Measurements from ENCODE around the gene SYNPO2. TPM values are rescaled to one million over a fixed set of nuclear protein-coding genes. Genes with fewer than 3 reads are reported as not detected.

SYNPO2 gene
- total RNA-seq, 1 experiment from 2014 or later: 0.93 TPM

DNA sequence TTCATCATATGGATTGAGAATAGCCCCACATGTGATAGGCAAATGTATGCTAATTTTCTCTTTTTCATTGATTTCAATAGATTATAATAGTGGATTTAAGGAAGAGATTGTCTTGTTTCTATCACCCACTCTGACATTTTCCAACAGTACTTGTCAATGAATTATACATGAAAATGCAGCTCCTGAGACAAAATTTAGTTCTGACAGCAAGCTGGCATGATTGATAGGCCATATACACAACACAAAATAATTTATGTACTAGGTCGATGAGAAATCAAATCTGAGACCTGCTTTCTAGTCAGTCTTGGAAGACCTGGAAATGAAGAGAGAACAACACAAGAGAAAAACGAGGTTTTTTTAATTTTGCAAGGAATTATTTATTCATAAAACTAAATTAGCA lies 129.0 kb downstream of the SYNPO2 start:
- H3K4me3 ChIP-seq (replicated peaks in 1 of 2; ENCODE audit: low read depth in 1 of 2, low read length in 2 of 2): no peak overlapping the region
- no peak for ATAC-seq
- no peak overlapping the region for H3K4me2 ChIP-seq (ENCODE audit: low read length)
- TF ChIP-seq YY1 (IDR thresholded peaks at IDR 0.05; ENCODE audit: extremely low read depth, insufficient replicate concordance, low read depth, low read length) (no peak), EZH2 (IDR thresholded peaks at IDR 0.05) (no peak), SIN3A (IDR thresholded peaks at IDR 0.05; ENCODE audit: low read depth) (no peak), POLR2A (IDR thresholded peaks at IDR 0.05; ENCODE audit: borderline replicate concordance, extremely low read depth, insufficient read depth, insufficient read length) (no peak), FOSL1 (IDR thresholded peaks at IDR 0.05; ENCODE audit: low read depth) (no peak), SP1 (IDR thresholded peaks at IDR 0.05; ENCODE audit: low read depth) (no peak), ELF1 (IDR thresholded peaks at IDR 0.05; ENCODE audit: borderline replicate concordance, low read depth) (no peak), EZH2phosphoT487 (IDR thresholded peaks at IDR 0.05; ENCODE audit: borderline replicate concordance) (no peak), ZFX (IDR thresholded peaks at IDR 0.05) (no peak), TCF7L2 (IDR thresholded peaks at IDR 0.05; ENCODE audit: borderline replicate concordance, extremely low read depth, insufficient read depth, insufficient read length) (no peak)
- TF ChIP-seq, protein P1, sequence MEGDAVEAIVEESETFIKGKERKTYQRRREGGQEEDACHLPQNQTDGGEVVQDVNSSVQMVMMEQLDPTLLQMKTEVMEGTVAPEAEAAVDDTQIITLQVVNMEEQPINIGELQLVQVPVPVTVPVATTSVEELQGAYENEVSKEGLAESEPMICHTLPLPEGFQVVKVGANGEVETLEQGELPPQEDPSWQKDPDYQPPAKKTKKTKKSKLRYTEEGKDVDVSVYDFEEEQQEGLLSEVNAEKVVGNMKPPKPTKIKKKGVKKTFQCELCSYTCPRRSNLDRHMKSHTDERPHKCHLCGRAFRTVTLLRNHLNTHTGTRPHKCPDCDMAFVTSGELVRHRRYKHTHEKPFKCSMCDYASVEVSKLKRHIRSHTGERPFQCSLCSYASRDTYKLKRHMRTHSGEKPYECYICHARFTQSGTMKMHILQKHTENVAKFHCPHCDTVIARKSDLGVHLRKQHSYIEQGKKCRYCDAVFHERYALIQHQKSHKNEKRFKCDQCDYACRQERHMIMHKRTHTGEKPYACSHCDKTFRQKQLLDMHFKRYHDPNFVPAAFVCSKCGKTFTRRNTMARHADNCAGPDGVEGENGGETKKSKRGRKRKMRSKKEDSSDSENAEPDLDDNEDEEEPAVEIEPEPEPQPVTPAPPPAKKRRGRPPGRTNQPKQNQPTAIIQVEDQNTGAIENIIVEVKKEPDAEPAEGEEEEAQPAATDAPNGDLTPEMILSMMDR (IDR thresholded peaks at IDR 0.05 in 2 of 3, conservative IDR thresholded peaks at IDR 0.05 in 1 of 3; ENCODE audit: borderline replicate concordance in 1 of 3, insufficient read depth in 1 of 3, low read depth in 2 of 3, low read length in 2 of 3): no peak
- TF ChIP-seq, protein P2, sequence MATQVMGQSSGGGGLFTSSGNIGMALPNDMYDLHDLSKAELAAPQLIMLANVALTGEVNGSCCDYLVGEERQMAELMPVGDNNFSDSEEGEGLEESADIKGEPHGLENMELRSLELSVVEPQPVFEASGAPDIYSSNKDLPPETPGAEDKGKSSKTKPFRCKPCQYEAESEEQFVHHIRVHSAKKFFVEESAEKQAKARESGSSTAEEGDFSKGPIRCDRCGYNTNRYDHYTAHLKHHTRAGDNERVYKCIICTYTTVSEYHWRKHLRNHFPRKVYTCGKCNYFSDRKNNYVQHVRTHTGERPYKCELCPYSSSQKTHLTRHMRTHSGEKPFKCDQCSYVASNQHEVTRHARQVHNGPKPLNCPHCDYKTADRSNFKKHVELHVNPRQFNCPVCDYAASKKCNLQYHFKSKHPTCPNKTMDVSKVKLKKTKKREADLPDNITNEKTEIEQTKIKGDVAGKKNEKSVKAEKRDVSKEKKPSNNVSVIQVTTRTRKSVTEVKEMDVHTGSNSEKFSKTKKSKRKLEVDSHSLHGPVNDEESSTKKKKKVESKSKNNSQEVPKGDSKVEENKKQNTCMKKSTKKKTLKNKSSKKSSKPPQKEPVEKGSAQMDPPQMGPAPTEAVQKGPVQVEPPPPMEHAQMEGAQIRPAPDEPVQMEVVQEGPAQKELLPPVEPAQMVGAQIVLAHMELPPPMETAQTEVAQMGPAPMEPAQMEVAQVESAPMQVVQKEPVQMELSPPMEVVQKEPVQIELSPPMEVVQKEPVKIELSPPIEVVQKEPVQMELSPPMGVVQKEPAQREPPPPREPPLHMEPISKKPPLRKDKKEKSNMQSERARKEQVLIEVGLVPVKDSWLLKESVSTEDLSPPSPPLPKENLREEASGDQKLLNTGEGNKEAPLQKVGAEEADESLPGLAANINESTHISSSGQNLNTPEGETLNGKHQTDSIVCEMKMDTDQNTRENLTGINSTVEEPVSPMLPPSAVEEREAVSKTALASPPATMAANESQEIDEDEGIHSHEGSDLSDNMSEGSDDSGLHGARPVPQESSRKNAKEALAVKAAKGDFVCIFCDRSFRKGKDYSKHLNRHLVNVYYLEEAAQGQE (IDR thresholded peaks at IDR 0.05; ENCODE audit: low read depth): no peak
- TF ChIP-seq, protein P3, sequence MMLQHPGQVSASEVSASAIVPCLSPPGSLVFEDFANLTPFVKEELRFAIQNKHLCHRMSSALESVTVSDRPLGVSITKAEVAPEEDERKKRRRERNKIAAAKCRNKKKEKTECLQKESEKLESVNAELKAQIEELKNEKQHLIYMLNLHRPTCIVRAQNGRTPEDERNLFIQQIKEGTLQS (IDR thresholded peaks at IDR 0.05): no peak
- no peak overlapping the region for H3K9ac ChIP-seq (ENCODE audit: low read length)
- no peaks in the 10 kb centered on the region for H3K79me2 ChIP-seq (ENCODE audit: insufficient read depth, low read length)
- no peak overlapping the region for H3K27ac ChIP-seq (ENCODE audit: low read depth, low read length)
- no peaks in the 10 kb centered on the region for H3K36me3 ChIP-seq (ENCODE audit: control insufficient read depth in 1 of 2, insufficient read depth in 2 of 2, low read length in 2 of 2)
- H3K9me2 ChIP-seq (ENCODE audit: insufficient read depth): no peaks in the 10 kb centered on the region
- no TSS peak for BruUV-seq (replicated peaks)
- RAD21 ChIA-PET (ENCODE audit: low non-redundant PET in 1 of 2, low total read pairs in 2 of 2, uncharacterized antibody in 2 of 2, unreplicated experiment in 2 of 2): no interaction called here
- POLR2A ChIA-PET: no interaction called here
- no peaks in the 10 kb centered on the region for H3K4me1 ChIP-seq (ENCODE audit: control insufficient read depth in 1 of 2, insufficient read depth in 2 of 2, low read length in 2 of 2)
- H4K20me1 ChIP-seq (ENCODE audit: insufficient read depth): no peaks in the 10 kb centered on the region
- no peak overlapping the region for H2AFZ ChIP-seq (ENCODE audit: low read depth, low read length, poor library complexity, severe bottlenecking)
- no peaks in the 10 kb centered on the region for H3K27me3 ChIP-seq (ENCODE audit: insufficient read depth, low read length)
- H3K9me3 ChIP-seq (ENCODE audit: control insufficient read depth in 1 of 2, insufficient read depth in 1 of 2, low read depth in 1 of 2, low read length in 2 of 2): no peaks in the 10 kb centered on the region
- intact Hi-C loops (cut with micrococcal nuclease): no loop called here
- CTCF ChIA-PET: no interaction called here
- DNase-seq (ENCODE audit: low read depth, low spot score): no peak
